Measurements from ENCODE around the gene PCDHGC4.

The PCDHGC4 gene

DNA sequence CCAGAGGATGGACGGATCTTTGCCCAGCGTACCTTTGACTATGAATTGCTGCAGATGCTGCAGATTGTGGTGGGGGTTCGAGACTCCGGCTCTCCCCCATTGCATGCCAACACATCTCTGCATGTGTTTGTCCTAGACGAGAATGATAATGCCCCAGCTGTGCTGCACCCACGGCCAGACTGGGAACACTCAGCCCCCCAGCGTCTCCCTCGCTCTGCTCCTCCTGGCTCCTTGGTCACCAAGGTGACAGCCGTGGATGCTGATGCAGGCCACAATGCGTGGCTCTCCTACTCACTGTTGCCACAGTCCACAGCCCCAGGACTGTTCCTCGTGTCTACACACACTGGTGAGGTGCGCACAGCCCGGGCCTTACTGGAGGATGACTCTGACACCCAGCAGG is 5.9 kb downstream of the PCDHGC4 start:
- DNase-seq: no peak

DNA sequence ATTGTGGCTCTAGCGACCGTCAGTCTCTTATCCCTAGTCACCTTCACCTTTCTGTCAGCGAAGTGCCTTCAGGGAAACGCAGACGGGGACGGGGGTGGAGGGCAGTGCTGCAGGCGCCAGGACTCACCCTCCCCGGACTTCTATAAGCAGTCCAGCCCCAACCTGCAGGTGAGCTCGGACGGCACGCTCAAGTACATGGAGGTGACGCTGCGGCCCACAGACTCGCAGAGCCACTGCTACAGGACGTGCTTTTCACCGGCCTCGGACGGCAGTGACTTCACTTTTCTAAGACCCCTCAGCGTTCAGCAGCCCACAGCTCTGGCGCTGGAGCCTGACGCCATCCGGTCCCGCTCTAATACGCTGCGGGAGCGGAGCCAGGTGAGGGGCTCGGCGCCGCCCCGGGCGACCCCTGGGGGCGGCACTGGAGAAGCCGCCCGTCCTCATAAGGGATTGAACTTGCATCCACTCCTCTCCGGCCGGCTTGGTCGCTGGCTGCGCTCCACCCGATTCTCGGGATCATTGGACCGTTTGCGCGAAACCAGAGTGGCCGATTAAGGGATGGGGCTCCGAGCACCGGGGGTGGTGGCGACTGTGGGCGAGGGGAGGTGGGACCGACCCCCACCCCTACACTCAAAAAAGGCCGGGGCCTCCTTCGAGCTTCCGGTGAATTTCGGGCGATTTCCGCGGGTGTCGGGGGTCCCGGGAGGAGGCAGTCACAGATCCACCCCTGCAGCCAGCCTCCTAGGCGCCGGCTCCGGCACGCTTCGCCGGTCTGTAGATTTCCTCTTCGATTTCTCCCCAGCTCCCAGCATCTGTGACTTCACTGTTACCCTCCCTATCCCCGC is 6.7 kb downstream of the PCDHGC4 start:
- no peak for DNase-seq

DNA sequence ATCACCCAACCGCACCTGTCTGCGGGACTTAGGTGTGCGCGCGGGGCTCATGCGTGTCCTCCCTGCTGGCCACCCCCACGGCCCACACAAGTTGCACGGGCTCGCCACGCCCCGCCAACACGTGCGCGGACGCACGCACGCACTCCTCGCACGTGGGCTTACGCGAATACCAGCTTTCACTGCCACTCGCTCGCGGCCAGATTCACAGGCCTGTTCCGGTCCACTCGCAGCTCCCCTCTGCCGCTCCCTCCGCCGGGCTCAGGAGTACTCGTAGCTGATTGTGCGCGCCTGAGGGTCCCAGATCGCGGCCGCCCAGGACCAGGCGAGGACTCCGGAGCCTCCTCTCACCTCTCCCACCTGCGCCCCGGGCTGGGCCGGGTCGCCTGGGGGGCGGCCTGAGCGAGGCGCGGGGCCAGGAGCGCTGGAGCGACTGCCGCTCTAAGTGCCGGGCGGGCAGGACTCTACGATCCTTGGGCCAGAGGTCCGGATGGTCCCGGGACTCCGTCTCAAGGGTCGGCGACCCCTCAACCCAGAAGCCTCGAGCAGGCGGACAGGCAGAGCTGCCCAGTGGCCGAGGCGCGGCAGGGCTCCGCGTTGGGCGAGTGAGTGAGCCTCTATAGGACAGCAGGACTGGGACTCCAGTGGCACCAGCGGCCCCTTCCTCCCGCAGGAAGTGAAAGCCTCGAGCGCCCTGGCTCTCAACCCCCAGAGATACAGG is 7.5 kb downstream of the PCDHGC4 start:
- DNase-seq: no peak

DNA sequence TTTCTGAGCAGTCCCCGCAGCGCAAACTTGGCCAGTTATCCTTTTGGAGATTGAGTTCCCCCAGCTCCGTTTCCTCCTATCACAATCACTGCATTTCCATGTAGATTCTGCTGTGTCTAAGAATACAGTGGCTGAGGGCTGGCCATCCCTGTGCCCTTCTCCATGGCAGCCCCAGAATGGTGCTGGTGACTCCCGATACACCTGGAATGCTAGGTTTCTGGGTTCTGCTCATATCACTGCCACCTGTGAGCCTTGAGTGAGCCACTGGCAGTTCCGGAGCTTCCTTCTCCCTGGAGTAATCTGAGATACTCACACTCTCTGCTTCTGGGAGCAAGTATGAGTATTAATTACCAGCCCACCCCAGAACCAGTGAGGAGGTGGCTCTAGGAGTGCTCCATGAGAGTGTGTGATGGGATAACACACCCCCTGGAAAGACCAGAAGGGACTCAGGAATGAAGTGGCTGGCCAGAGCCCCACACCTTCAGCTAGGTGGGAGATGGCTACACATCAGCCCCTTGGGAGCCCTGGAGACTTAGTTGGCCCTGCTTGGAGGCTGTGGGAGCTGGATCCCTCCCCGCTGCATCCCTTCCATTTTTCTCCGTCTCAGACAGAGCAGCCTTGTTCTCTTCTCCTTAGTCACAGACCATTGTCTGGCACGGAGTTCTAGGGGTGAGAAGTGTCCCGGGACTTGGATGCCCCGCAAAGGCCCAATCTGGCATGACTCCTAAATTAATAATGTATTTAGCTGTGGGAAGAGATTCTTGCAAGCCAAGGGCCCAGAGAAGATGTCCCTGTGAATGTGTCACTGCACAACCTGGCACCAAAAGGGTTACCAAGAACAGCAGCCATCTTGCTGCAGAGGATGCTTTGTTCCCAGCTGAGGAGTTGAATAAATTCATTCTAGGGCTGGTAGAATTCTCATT is 8.9 kb downstream of the PCDHGC4 start:
- no peak for DNase-seq

DNA sequence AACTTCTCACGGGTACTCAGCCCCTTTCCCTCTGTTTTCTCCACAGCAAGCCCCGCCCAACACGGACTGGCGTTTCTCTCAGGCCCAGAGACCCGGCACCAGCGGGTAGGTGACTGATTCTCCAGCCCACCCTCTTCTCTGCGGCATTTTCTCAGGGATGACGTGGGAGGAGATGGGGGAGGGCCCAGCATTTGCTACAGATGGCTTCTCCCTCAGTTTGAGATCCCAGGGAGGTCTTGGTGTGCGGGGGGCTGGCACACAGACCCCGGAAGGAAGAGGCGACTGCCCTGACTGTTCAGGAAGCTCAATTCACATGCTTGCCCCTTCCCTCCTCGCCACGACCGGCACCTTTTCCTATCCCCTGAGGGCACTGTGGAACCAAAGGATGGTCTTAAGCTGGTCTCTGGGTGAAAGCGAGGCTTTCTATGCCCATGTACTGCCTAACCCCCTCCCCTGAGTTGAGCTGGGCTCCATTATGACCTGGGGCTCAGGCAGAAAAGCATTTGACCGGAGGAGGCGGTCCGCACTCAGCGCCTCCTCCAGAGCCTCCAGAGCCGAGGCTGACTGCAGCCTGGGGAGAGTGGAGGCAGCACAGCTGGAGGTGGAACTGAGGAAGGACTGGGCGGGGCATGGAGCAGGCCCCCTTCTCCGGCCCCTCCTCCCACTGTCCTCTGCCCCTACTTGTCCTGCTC is 10.1 kb downstream of the PCDHGC4 start:
- no peak for DNase-seq

DNA sequence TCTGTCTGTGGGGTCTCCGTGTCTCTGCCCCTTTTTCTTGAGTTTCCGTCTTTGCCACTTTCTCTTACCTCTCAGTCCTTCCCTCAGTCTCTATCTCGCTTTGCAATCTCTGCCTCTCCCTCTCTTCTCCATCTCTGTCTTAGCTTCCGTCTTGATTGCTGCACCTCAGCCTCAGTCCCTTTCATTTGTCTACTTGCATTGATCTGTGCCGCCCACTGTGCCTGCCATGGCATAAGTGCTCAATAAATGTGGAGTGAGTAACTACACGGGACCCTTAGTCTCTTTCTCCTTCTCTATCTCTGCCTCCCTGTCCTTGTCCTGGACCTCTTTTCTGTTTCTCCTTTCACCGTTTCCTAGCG is 10.6 kb downstream of the PCDHGC4 start:
- no peak for DNase-seq

DNA sequence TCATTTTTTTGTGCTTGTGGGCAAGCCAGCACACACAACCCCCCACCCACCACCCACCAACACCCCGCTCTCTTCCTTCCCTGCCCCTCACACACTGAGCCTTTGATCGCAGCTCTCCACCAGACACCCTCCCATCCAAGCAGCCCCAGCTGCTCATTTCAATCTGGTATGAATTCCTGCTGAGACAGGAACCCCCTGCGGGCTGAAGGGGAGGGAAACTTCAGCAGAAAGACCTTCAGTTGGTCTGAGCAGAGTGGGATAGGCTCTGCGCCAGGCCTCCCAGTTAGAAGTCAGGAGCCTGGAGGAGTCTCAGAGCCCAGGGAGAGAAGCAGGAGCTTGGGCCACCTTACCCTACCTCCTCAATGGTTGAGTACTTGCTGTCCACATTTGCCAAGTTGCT is 11.2 kb downstream of the PCDHGC4 start:
- no peak for DNase-seq

DNA sequence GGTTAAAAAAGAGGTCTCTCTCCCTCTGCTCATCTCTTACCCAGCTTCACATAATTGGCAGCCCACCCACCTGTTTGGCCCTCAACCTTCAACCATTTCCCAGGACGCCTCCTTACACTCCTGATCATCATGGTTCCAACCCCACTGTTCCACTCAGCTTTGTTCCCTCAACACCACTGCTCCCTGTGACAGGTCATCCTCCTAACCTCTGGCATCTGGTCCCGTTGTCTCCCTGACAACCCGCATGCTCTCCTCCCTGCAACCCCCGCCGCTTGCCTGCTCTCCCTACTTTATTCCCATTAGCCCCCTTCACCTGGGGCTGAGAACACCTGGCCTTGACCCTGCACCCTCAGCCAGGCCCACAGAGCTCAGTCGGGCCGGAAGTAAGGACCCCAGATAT is 16.9 kb downstream of the PCDHGC4 start:
- DNase-seq: no peak

DNA sequence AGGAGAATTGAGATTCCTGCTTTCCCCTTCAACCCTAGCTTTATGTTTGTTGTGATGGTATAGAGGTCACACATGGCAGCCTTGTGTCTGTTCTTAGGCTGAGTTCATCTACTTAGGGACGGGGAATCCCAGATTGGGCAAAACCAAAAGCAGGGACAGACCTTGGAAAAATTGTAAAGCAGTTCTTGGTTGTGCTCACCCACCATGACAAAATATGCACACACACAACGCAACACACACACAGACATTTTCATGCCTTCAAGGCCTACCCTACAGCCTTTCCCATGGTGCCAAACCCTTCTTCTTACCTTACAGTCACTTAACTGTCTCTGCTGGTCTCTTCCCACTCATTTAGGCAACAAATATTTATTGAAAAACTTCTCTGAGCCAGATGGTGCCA is 18.9 kb downstream of the PCDHGC4 start:
- DNase-seq: no peak

DNA sequence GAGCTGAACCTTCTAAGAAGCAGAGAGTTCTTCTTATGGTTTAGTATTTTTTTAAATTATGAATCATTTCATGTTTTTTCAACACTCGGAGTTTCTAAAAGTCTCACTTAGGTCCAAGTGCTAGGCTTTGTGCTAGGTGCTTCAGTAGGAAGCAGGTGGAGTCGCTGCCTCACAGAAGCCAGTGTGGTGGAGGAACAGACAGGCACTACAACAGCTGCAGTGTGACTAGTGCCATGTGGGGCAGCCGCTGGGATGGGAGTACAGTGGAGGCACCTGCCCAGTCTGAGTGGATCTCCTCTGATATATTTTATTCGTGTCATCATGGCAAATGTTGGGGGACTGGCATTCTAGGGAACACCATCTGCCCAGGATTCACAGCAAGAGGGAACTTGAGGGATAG is 19.4 kb downstream of the PCDHGC4 start:
- no peak for DNase-seq

DNA sequence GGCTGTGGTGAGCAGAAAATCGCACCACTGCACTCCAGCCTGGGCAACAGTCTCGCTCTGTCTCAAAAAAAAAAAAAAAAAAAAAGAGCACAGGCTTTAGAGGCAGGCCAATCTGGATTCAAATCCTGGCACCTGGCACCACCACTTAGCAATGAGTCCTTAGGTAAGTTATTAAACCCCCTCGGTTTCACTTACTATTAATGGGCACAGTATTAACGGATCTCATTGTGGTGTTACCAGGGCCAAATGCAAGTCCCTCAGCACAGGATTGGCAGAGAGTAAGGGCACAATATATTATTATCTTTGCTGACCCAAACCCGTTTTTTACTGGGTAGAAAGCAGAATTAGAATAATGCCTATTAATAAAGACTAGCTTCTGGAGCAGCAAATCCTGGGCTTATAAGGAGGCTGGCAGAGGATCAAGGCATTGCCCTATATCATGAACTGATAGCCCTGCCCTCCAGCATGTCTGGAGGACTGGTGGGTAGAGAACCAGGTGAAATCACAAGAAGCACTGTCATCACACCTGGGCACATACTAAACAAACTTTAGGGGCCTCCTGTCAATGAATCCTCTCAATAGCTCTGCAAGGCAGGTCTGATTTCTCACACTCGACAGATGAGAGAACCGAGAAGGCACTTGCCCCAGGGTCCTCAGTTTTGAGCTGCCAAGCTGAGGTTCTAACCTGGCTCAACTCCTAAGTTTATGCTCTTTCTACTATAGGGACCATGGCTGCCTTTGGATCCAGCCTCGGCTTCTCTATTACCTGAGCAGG is 21.7 kb downstream of the PCDHGC4 start:
- DNase-seq: no peak

DNA sequence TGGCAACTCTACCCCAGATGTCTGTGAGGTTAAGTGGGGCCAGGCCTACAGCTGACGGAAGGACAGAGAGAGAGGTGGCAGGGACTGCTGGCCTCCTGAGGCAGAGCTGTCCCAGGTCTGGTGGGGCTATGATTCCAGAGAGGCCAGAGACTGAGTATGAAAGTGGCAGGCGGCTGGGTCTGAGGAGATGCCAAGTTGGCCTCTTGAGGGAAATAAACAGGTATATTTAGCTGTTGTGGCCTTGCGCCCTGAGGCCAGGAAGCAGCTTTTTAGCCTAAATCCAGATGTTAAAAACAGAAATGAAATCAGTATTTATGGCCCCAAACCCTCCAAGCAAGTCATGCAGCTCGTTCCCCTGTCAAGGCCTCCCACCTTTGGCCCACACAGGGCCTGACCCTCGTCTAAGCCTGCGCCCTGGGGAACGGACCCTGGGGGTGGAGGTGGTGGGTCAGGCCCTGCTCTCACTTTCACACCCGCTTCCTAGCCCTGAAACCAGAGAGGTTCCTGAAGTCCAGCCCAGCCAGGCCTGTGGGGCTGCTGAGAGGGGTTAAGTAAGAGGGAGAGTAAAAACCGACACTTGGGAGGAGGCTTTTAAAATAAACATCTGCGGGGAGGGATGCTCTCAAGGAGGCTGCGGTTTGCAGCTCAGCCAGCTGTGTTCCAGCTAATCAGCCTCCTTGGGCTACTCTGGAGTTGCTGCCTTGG is 22.7 kb downstream of the PCDHGC4 start:
- no peak for DNase-seq

DNA sequence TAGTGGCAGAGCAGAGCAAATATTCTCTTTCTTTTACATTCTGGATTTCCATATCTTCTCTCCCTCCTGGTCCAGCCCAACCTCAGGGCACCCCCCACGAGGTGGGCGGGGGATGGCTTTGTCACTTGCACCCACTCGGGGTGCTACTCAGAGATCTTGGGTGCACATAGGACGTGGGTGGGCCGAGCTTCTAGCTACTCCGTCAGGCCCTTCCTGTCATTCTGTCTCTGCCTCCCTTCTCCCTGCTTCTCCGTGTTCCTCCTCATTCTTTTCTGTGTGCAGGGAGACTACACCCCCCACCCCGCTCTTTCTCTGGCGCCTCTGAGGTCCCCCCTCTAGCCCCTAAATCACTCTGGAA is 23.6 kb downstream of the PCDHGC4 start:
- no peak for DNase-seq

DNA sequence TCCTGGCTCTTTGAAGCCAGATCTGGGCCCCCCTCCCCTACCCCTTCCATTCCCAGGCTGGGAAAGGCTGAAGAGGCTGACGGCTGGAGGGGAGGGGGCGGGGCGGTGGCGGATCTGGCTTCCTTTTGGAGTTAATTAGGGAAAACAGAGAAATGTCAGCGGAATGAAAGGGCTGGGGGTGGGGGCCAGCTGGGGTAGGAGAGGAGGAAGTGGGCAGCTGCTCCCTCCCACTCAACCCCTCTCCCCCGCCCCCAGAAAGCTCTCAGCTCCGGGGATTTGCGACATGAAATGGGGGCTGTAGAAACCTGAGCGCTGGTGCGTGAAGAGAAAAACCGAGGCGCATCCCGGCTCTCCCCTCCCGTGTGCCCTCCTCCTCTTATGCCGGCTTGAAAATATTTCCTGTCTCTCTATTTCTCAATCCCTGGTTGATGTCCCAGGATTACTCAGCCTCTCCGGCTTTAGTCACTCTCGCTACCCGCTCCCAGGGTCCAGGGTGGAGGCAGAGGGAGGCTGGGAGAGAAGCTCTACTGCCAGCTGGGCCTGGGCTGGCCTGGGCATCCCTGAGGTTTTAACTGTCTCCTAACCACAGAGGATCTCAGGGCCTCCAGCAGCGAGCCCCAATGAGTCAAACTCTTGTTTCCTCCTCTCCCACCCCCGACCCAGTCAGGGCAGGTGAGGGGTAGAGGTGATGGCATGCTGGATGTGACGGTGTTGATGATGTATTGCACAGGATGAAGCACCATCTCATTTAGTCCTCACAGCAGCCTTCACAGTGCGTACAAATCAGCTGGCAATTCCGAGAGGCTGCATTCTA is 24.2 kb downstream of the PCDHGC4 start:
- DNase-seq: peak; percentile 62 to 75

DNA sequence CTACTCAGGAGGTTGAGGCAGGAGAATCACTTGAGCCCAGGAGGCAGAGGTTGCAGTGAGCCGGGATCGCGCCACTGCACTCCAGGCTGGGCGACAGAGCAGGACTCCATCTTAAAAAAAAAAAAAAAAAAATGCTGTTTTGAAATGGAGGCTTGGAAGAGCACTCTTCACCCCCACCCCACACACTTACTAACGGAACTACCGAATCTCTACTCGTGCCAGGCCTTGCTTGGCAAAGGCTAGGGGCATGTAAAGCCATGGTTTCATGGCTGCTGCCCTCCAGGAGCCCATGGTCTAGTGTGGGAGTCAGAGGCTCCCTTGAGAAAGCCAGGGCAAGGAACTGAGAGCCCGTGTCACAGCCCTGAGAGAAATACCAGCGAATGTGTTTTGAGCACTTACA is 25.3 kb downstream of the PCDHGC4 start:
- no peak for DNase-seq

DNA sequence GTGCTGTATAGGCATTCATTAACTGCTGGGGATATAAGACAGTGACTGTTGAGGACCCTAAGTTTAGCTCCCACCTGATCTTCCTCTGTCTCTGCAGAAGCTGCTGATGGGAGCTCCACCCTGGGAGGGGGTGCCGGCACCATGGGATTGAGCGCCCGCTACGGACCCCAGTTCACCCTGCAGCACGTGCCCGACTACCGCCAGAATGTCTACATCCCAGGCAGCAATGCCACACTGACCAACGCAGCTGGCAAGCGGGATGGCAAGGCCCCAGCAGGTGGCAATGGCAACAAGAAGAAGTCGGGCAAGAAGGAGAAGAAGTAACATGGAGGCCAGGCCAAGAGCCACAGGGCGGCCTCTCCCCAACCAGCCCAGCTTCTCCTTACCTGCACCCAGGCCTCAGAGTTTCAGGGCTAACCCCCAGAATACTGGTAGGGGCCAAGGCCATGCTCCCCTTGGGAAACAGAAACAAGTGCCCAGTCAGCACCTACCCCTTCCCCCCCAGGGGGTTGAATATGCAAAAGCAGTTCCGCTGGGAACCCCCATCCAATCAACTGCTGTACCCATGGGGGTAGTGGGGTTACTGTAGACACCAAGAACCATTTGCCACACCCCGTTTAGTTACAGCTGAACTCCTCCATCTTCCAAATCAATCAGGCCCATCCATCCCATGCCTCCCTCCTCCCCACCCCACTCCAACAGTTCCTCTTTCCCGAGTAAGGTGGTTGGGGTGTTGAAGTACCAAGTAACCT is 26.2 kb downstream of the PCDHGC4 start:
- DNase-seq: no peak

DNA sequence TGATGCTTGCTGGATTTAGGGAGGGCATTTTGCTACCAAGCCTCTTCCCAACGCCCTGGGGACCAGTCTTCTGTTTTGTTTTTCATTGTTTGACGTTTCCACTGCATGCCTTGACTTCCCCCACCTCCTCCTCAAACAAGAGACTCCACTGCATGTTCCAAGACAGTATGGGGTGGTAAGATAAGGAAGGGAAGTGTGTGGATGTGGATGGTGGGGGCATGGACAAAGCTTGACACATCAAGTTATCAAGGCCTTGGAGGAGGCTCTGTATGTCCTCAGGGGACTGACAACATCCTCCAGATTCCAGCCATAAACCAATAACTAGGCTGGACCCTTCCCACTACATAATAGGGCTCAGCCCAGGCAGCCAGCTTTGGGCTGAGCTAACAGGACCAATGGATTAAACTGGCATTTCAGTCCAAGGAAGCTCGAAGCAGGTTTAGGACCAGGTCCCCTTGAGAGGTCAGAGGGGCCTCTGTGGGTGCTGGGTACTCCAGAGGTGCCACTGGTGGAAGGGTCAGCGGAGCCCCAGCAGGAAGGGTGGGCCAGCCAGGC is 27.0 kb downstream of the PCDHGC4 start:
- no peak for DNase-seq

DNA sequence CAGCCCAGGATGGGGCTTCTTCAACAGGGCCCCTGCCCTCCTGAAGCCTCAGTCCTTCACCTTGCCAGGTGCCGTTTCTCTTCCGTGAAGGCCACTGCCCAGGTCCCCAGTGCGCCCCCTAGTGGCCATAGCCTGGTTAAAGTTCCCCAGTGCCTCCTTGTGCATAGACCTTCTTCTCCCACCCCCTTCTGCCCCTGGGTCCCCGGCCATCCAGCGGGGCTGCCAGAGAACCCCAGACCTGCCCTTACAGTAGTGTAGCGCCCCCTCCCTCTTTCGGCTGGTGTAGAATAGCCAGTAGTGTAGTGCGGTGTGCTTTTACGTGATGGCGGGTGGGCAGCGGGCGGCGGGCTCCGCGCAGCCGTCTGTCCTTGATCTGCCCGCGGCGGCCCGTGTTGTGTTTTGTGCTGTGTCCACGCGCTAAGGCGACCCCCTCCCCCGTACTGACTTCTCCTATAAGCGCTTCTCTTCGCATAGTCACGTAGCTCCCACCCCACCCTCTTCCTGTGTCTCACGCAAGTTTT is 27.6 kb downstream of the PCDHGC4 start:
- DNase-seq: peak; percentile 30 to 41

Measured in Kasumi-1 (cell line).